ENCODE data around the gene MLXIP.
"Not testable (repeated sequence)": the region's sequence is repeated elsewhere in the genome, so short reads cannot be mapped to it uniquely, and the experiment has no call there.

Gene MLXIP

DNA sequence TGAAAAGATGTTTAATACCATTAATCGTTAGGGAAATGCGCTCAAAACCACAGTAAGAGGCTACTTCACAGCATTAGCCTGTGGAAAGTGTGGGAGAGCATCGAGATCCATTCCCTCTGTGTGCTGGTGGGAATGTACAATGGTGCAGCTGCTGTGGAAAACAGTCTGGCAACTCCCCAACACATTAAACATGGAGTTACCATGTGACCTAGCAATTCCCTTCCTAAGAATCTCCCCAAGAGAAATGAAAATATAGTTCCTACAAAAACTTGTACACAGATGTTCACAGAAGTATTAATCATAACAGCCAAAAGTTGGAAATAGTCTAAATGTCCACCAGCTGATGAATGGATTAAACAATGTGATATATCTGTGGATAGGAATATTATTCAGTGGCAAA, 23.8 kb downstream of the MLXIP start:
- Histone ChIP-seq H3K9ac (ENCODE audit: insufficient read length) (no peak overlapping the region), H3K9me3 (ENCODE audit: low read depth, low read length) (no peaks in the 10 kb centered on the region), H3K4me3 (no peak overlapping the region), H3K27ac (no peak overlapping the region), H3K36me3 (ENCODE audit: insufficient read depth, low read length) (no peaks in the 10 kb centered on the region)
- no peak for TF ChIP-seq FOXP2 (optimal IDR thresholded peaks at IDR 0.05; ENCODE audit: control extremely low read depth, extremely low read length, insufficient read depth)
- no peak for TF ChIP-seq POLR2AphosphoS5 (IDR thresholded peaks at IDR 0.05; ENCODE audit: borderline replicate concordance, low read depth, low read length)
- no peak for TF ChIP-seq EZH2 (IDR thresholded peaks at IDR 0.05)
- no peak for DNase-seq (ENCODE audit: low read depth, low spot score)

DNA sequence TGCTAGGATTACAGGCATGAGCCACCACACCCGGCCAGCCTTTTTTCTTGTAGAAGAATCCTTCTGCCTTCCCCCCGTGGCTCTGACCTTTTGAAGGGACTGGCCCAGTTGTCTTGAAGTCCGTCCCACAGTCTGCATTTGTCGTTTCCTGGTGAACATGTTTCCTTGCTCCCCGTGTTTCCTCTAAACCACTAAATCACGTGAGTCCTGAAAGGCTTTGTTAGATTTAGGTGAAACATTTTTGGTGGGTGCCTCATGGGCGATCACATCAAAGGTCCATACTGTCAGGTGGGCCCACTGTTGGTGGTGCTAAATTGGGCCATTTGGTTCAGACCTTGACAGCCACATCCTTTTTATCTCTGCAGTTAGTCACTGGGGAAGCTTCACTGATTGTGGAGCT, 26.3 kb downstream of the MLXIP start:
- Histone ChIP-seq H3K27ac (no peak overlapping the region), H3K9me3 (ENCODE audit: low read depth, low read length) (no peaks in the 10 kb centered on the region), H3K9ac (ENCODE audit: insufficient read length) (no peak overlapping the region), H3K4me3 (no peak overlapping the region), H3K36me3 (ENCODE audit: insufficient read depth, low read length) (no peaks in the 10 kb centered on the region)
- TF ChIP-seq EZH2 (IDR thresholded peaks at IDR 0.05) (no peak), POLR2AphosphoS5 (IDR thresholded peaks at IDR 0.05; ENCODE audit: borderline replicate concordance, low read depth, low read length) (no peak), FOXP2 (optimal IDR thresholded peaks at IDR 0.05; ENCODE audit: control extremely low read depth, extremely low read length, insufficient read depth) (no peak)
- no peak for DNase-seq (ENCODE audit: low read depth, low spot score)

DNA sequence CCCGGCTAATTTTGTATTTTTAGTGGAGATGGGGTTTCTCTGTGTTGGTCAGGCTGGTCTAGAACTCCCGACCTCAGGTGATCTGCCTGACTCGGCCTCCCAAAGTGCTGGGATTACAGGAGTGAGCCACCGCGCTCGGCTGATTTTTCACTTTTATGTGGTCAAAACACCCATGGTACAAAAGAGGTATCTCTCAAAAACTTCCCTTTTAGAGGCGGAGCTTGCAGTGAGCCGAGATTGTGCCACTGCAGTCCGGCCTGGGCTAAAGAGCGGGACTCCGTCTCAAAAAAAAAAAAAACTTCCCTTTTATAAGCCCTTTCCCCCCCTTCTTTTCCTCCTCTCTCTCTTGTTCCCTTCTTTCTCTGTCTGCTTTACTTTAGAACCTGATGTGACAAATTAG, 26.9 kb downstream of the MLXIP start:
- H3K9me3 ChIP-seq (ENCODE audit: low read depth, low read length); H3K27ac ChIP-seq; H3K9ac ChIP-seq (ENCODE audit: insufficient read length); H3K36me3 ChIP-seq (ENCODE audit: insufficient read depth, low read length); DNase-seq (ENCODE audit: low read depth, low spot score); H3K4me3 ChIP-seq: not testable (repeated sequence)

DNA sequence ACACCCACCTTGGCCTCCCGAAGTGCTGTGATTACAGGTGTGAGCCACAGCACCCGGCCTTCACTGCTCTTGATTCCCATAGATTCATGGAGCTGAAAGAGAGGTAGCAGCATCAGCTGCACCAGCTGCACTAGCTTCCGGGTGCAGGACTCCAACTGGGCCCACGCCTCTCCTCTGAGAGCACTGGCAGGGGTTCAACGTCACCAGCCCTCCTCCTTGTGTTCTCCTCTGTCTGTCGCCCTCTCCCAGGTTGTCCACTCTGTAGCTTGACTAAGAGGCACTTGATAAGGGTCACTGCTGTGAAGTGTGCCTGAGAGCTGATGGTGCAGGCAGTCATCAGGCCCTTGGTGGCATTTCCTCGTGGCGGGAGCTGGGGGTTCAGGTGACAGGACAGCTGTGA, 28.3 kb downstream of the MLXIP start:
- no peak for DNase-seq (ENCODE audit: low read depth, low spot score)
- no peak overlapping the region for H3K27ac ChIP-seq

DNA sequence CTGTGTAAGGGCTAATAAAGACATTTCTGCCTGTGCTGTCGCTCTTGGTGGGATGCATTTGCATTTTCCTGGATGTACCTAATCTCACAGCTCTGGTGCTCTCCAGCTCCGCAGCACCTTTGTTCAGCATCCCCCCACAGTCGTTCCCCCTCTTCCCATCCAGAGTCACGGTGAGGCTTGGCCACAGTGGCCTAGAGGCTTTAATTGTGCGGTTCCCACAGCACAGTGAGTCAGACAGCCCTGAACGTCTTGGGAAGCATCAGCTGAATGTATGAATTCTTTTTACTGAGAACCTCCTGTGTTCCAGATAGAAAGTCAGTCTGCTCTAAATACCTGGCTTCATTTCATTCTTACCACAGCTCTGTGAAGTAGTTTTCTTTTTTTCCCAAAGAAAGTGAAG, 28.7 kb downstream of the MLXIP start:
- Histone ChIP-seq H3K4me3 (no peak overlapping the region), H3K36me3 (ENCODE audit: insufficient read depth, low read length) (no peaks in the 10 kb centered on the region), H3K27ac (no peak overlapping the region), H3K9ac (ENCODE audit: insufficient read length) (no peak overlapping the region), H3K9me3 (ENCODE audit: low read depth, low read length) (no peaks in the 10 kb centered on the region)
- DNase-seq (ENCODE audit: low read depth, low spot score) = no peak
- TF ChIP-seq FOXP2 (optimal IDR thresholded peaks at IDR 0.05; ENCODE audit: control extremely low read depth, extremely low read length, insufficient read depth) = no peak
- no peak for TF ChIP-seq EZH2 (IDR thresholded peaks at IDR 0.05)
- TF ChIP-seq POLR2AphosphoS5 (IDR thresholded peaks at IDR 0.05; ENCODE audit: borderline replicate concordance, low read depth, low read length) = no peak

More for the DNA sequence above, 28.3 kb downstream of the MLXIP start:
- no peaks in the 10 kb centered on the region for H3K9me3 ChIP-seq (ENCODE audit: low read depth, low read length)
- no peak overlapping the region for H3K4me3 ChIP-seq
- no peaks in the 10 kb centered on the region for H3K36me3 ChIP-seq (ENCODE audit: insufficient read depth, low read length)
- TF ChIP-seq POLR2AphosphoS5 (IDR thresholded peaks at IDR 0.05; ENCODE audit: borderline replicate concordance, low read depth, low read length) (no peak), EZH2 (IDR thresholded peaks at IDR 0.05) (no peak), FOXP2 (optimal IDR thresholded peaks at IDR 0.05; ENCODE audit: control extremely low read depth, extremely low read length, insufficient read depth) (no peak)
- no peak overlapping the region for H3K9ac ChIP-seq (ENCODE audit: insufficient read length)

DNA sequence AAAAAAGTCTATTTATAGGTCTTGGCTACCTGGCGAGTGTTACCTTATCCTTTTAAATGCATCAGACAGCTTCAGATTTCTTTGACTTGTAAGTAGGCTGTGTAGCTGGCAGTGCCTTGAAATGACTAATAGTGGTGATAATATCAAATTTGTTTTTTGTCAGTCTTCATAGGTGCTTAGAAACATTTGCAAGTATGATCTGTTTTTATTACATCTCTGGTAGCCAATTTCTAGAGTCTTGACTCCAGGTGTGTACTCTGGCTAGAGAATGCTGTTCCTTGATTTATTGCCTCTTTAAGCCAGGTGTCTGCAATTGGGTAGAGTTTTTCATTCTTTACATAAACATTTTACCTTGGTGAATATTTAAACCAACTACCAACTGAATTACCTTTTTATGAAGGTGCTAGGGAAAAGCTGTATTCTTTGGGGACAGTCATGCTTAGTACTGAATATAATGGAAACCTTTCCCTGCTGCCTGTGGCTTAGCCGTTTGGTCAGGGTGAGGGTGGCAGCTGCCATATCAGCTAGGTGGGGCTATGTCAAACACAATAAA, 32.6 kb downstream of the MLXIP start:
- no peak overlapping the region for H3K4me3 ChIP-seq
- no peak for TF ChIP-seq FOXP2 (optimal IDR thresholded peaks at IDR 0.05; ENCODE audit: control extremely low read depth, extremely low read length, insufficient read depth)
- TF ChIP-seq EZH2 (IDR thresholded peaks at IDR 0.05) = no peak
- no peak for TF ChIP-seq POLR2AphosphoS5 (IDR thresholded peaks at IDR 0.05; ENCODE audit: borderline replicate concordance, low read depth, low read length)
- no peak overlapping the region for H3K9ac ChIP-seq (ENCODE audit: insufficient read length)
- DNase-seq (ENCODE audit: low read depth, low spot score) = no peak
- no peaks in the 10 kb centered on the region for H3K36me3 ChIP-seq (ENCODE audit: insufficient read depth, low read length)
- H3K27ac ChIP-seq = no peak overlapping the region
- H3K9me3 ChIP-seq (ENCODE audit: low read depth, low read length) = no peaks in the 10 kb centered on the region

DNA sequence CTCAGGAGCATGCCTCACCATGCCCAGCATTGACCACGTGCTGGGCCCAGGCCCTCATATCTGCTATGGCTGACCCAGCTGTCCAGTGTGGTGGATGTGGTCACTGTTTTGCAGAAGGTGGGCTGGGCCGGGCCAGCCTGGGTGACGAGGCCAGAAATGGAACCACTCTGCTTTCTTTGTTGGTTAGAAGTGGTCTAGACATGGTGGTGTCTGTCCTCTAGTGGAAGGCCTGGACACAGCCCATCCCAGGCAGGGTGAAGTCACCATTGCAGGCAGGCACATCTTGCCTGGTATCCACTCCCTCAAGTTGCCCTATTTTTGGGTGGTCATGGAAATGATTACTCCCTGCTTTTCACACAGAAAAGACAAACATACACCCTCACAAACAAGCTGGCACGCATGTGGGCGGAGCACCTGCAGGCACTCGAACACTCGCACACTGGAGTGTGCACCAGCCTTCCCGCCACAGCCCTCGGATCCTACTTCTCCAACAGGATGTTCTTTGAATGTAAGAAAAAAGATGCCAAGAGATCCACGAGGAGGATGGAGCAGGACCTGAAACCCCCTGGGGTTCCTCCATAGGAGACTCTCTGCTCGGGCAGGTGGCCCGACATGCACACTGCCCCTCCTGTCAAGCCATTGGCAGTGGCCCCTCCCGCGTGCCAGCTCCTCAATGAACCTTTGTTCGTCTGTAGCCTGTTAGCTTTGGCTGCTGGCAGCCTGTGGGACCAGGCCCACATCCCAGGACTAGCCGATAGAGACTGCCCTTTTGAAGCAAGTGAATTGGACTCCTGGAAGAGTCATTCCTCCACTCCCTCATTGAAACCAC, 38.4 kb downstream of the MLXIP start:
- Histone ChIP-seq H3K9ac (ENCODE audit: insufficient read length) (no peak overlapping the region), H3K27ac (no peak overlapping the region), H3K9me3 (ENCODE audit: low read depth, low read length) (no peaks in the 10 kb centered on the region), H3K4me3 (no peak overlapping the region), H3K36me3 (ENCODE audit: insufficient read depth, low read length) (no peaks in the 10 kb centered on the region)
- no peak for TF ChIP-seq EZH2 (IDR thresholded peaks at IDR 0.05)
- no peak for TF ChIP-seq FOXP2 (optimal IDR thresholded peaks at IDR 0.05; ENCODE audit: control extremely low read depth, extremely low read length, insufficient read depth)
- TF ChIP-seq POLR2AphosphoS5 (IDR thresholded peaks at IDR 0.05; ENCODE audit: borderline replicate concordance, low read depth, low read length) = no peak
- DNase-seq (ENCODE audit: low read depth, low spot score) = no peak

DNA sequence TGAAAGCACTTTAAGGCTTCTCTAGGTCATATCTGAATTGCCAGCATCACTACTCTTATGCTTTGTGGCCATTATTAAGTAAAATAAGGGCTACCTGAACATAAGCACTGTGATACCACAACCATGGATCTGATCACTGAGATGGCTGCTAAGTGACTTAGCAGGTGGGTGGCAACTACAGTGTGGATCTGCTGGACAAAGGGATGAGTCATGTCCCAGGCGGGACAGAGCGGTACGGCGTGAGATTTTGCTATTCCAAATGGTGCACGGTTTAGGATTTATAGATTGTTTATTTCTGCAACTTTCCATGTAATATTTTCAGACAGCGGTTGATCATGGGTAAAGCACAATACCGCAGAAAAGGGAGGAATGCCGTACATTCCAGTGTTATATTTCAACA, 39.4 kb downstream of the MLXIP start:
- no peak for DNase-seq (ENCODE audit: low read depth, low spot score)
- TF ChIP-seq EZH2 (IDR thresholded peaks at IDR 0.05) (no peak), FOXP2 (optimal IDR thresholded peaks at IDR 0.05; ENCODE audit: control extremely low read depth, extremely low read length, insufficient read depth) (no peak), POLR2AphosphoS5 (IDR thresholded peaks at IDR 0.05; ENCODE audit: borderline replicate concordance, low read depth, low read length) (no peak)

DNA sequence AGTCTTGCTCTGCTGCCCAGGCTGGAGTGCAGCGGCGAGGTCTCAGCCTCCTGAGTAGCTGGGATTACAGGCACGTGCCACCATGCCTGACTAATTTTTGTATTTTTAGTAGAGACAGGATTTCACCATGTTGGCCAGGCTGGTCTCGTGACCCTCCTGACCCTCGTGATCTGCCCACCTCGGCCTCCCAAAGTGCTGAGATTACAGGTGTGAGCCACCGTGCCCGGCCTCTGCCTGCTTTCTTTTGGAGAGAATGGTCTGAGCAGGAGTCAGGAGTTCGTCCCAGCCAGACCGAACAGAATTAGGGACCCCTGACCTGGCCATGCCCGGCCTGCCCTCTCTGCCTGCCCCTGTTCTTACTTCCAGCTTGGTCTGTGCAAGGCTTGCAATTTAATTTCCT, 42.8 kb downstream of the MLXIP start:
- not testable (repeated sequence) for H3K9me3 ChIP-seq (ENCODE audit: low read depth, low read length); H3K4me3 ChIP-seq; DNase-seq (ENCODE audit: low read depth, low spot score); H3K36me3 ChIP-seq (ENCODE audit: insufficient read depth, low read length); H3K9ac ChIP-seq (ENCODE audit: insufficient read length); H3K27ac ChIP-seq

More for the DNA sequence above, 39.4 kb downstream of the MLXIP start:
- H3K9me3 ChIP-seq (ENCODE audit: low read depth, low read length) = no peaks in the 10 kb centered on the region
- H3K4me3 ChIP-seq = no peak overlapping the region
- H3K27ac ChIP-seq = no peak overlapping the region
- H3K9ac ChIP-seq (ENCODE audit: insufficient read length) = no peak overlapping the region
- H3K36me3 ChIP-seq (ENCODE audit: insufficient read depth, low read length) = no peaks in the 10 kb centered on the region

Measured in SK-N-MC (cell line).